Measurements from ENCODE around the gene SYT6.
"Not testable (repeated sequence)": the region's sequence is repeated elsewhere in the genome, so short reads cannot be mapped to it uniquely, and the experiment has no call there.

The SYT6 gene

DNA sequence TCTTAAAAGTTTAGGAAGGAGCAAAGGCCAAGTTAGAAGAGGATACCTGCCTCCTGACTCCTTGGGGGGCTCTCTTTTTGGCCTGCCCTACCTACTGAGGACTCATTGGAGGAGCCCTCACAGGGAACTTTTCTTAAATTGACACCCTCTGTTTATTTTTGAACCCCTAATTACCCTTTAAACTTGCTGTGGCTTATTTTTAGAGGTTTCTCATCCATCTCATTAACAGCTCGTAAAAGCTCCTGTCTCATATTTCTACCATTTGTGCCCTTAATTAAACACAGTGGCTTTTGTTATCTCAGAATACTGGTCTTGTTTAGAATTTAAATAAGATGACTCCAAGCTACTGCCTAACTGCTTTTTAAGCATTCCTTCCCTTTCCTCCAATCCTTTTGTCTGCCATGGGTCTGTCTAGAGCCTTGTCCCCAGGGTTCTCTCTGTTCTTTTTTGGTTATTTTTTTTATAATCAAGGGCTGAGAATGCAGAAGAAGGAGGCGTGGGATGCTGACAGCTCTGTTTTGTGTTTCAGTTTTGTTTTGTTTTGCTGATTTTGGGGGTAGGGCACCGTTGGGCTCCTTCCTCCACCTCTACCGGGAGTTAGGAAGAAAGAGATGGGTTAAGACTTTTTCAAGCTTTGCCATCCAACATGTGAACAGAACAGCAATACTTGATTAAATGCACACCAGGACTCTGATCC lies 78.0 kb downstream of the SYT6 start:
- peak in 1 of 51 donors; percentile 3 for DNase-seq

- no peak for DNase-seq
Observed at GRCh38 chr1:114075105-114075504, 78.6 kb downstream of the SYT6 start.

DNA sequence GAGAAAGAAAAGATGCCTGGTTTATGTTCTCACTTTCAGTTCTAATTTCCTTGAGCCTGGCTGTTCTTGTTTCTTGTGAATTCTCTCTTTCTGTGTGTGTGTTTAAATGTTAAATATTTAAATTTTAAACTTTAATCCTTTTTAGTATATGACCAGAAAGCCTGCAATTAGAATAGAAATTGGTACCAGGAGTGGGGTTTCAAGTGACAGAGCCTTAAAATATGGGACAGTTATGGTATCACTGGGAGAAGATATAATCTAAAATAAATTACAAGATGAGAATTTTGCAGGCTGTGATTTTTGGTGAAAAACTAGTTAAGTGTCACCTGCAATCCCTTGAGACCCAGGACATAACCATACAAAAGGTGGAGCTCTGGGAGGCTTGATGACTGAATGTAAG lies 81.4 kb downstream of the SYT6 start:
- DNase-seq: no peak

- DNase-seq: not testable (repeated sequence)
Observed at GRCh38 chr1:114069762-114070161, 83.9 kb downstream of the SYT6 start.

- not testable (repeated sequence) for DNase-seq
Observed at GRCh38 chr1:114068684-114069083, 85.0 kb downstream of the SYT6 start.

DNA sequence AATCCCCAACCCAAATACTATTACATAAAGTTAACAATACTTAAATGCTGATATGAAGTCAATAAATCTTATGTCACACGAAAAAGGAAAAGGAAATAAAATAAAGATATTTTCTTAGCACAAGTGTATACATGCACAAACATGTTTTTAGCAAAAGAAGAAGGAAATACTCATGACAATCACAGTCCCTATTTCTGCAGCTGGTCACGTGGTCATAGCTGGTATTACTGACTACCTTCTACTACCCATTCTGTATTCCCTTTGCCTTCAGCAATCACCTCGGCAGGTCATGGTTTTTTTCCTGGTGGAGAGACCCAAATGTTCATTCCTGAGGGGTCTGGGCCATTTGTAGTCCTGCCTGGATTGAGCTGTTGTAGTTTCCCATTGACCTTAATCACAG lies 88.0 kb downstream of the SYT6 start:
- not testable (repeated sequence) for DNase-seq

DNA sequence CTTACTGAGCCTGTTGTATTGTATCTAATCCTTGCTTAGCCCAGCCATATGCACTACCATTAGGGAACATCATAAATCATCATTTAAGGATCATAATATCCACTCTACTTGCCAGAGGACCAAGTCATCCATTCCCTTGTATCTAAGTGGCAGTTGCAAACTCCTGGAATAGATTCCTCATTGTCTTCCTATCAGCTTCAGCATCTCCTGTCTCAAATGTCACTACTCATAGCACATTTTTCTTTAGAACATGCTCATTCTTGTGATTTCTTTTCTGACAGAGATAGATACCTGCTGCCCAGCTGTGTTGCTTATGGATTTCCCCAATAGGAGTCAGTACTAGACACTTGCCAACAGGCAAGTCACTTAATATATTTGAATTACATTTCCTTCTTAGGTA lies 90.1 kb downstream of the SYT6 start:
- DNase-seq: no peak

GRCh38 chr1:114062477-114063099 lies 91.1 kb downstream of the SYT6 start:
- DNase-seq: no peak

DNA sequence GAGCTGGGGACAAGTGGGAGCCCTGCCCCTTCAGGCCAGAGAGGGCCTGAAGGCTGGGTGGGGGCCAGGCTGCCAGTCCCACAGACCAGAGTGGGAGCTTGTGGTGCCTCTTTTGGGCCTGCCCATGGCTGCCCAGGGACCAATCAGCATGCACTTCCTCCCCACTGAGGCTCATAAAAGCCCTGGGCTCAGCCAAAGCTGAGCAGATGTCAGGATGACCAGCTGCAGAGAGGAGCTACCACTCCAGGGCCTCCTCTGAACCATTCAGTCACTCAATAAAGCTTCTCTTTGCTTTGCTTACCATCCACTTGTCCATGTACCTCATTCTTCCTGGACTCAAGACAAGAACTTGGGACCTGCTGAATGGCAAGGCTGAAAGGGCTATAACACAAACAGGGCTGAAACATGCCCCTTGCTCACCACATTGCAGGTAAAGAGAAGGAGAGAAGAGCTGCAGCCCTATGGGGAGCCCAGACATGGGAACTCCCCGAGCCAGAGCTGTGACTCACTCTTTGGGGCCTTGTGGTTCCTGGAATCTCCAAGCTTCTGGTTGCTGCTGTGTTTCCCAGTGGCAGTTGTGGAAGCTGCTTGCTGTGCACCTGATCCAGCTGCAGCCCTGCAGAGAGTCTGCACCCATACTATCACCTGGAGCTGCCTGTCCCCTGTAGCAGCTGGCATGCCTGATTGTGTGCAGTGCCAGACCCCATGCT lies 92.4 kb downstream of the SYT6 start:
- DNase-seq: no peak

- DNase-seq: not testable (repeated sequence)
Observed at GRCh38 chr1:114058236-114058635, 95.4 kb downstream of the SYT6 start.

DNA sequence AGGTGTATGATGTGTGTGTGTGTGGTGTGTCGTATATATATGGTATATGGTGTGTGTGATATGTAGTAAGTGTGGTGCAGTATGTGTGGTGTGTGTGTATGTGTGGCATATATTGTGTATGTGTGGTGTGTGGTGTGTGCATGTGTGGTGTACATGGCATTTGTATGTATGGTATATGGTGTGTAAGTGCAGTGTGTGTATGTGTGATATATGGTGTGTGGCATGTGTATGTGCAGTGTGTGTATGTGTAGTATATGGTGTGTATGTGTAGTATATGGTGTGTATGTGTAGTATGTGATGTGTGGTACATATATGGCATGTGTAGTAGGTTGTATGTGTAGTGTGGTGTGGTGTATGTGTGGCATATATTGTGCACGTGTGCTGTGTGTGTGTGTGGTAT lies 99.5 kb downstream of the SYT6 start:
- no peak for DNase-seq

- no peak for DNase-seq
Observed at GRCh38 chr1:114048232-114048631, 105.4 kb downstream of the SYT6 start.

GRCh38 chr1:114043548-114043947 lies 110.1 kb downstream of the SYT6 start:
- DNase-seq: no peak

- DNase-seq: no peak
Observed at GRCh38 chr1:114043054-114043453, 110.6 kb downstream of the SYT6 start.

GRCh38 chr1:114040273-114041015 lies 113.2 kb downstream of the SYT6 start:
- DNase-seq: peak in 2 of 51 donors; percentile 1
